HepG2 (cell line): Measurements from ENCODE around the gene DCST2. TPM values are rescaled to one million over a fixed set of nuclear protein-coding genes. Genes with fewer than 3 reads are reported as not detected.

Source experiments
- FOXC1 ChIP-seq: sonication (generic); formaldehyde crosslinking; IDR thresholded peaks from 2 replicates; pipeline ENCODE4 v1.8.0; 2022; ENCODE audit warnings: mild to moderate bottlenecking, missing genetic modification reagents, borderline replicate concordance
- GATAD1 ChIP-seq: IDR thresholded peaks from 2 replicates; pipeline ENCODE4 v1.6.1; 2016; ENCODE audit warnings: missing genetic modification reagents, missing compliant biosample characterization
- GZF1 ChIP-seq: sonication (generic); formaldehyde crosslinking; IDR thresholded peaks from 2 replicates; pipeline ENCODE4 v1.5.1; 2020; ENCODE audit warnings: mild to moderate bottlenecking, missing genetic modification reagents
- IRF1 ChIP-seq: sonication (generic); formaldehyde crosslinking; IDR thresholded peaks from 2 replicates; pipeline ENCODE4 v1.4.0; 2020; ENCODE audit warnings: low read depth, mild to moderate bottlenecking, missing genetic modification reagents
- KAT7 ChIP-seq: IDR thresholded peaks from 2 replicates; pipeline ENCODE4 v1.6.1; 2018; ENCODE audit warnings: borderline replicate concordance, missing compliant biosample characterization
- MBD4 ChIP-seq: IDR thresholded peaks from 2 replicates; pipeline ENCODE4 v1.6.1; 2012; ENCODE audit warnings: low read length, inconsistent platforms, borderline replicate concordance
- MXD1 ChIP-seq: sonication (generic); formaldehyde crosslinking; IDR thresholded peaks from 2 replicates; pipeline ENCODE4 v1.4.0; 2020; ENCODE audit warnings: mild to moderate bottlenecking, missing genetic modification reagents
- SIX1 ChIP-seq: sonication (generic); formaldehyde crosslinking; IDR thresholded peaks from 2 replicates; pipeline ENCODE4 v1.4.0; 2020; ENCODE audit warnings: missing genetic modification reagents, borderline replicate concordance
- SP1 ChIP-seq, 2 experiments: fragments of 450-650 bp in 1 of 2; sonication (generic) in 1 of 2; formaldehyde crosslinking in 1 of 2; IDR thresholded peaks; 2 replicates each; pipeline versions ENCODE4 v1.4.0 to v1.6.1; 2016 to 2020; ENCODE audit warnings: missing genetic modification reagents in 1 of 2
- SRSF1 ChIP-seq: fragments of 200-400 bp; formaldehyde crosslinking; optimal IDR thresholded peaks from 2 replicates; pipeline ENCODE3; 2017; ENCODE audit warnings: mild to moderate bottlenecking, low read depth, low read length, moderate library complexity
- ZBTB10 ChIP-seq: sonication (generic); formaldehyde crosslinking; IDR thresholded peaks from 2 replicates; pipeline ENCODE4 v1.4.0; 2020; ENCODE audit warnings: missing genetic modification reagents, borderline replicate concordance
- ZC3H13 ChIP-seq: sonication (generic); formaldehyde crosslinking; IDR thresholded peaks from 2 replicates; pipeline ENCODE4 v1.8.1; 2023; ENCODE audit warnings: mild to moderate bottlenecking, missing genetic modification reagents, moderate library complexity
- ZFP1 ChIP-seq: IDR thresholded peaks from 2 replicates; pipeline ENCODE4 v1.6.1; 2016
- ZNF124 ChIP-seq: sonication (generic); formaldehyde crosslinking; IDR thresholded peaks from 2 replicates; pipeline ENCODE4 v1.4.0; 2020; ENCODE audit warnings: missing genetic modification reagents
- ZNF33A ChIP-seq: sonication (generic); formaldehyde crosslinking; IDR thresholded peaks from 2 replicates; pipeline ENCODE4 v1.5.1; 2020; ENCODE audit warnings: missing genetic modification reagents, mild to moderate bottlenecking, moderate library complexity, borderline replicate concordance
- ZNF589 ChIP-seq: sonication (generic); formaldehyde crosslinking; conservative IDR thresholded peaks from 2 replicates; pipeline ENCODE4 v1.8.0; 2022; ENCODE audit warnings: mild to moderate bottlenecking, moderate library complexity, missing genetic modification reagents
- ZNF670 ChIP-seq: sonication (generic); formaldehyde crosslinking; IDR thresholded peaks from 2 replicates; pipeline ENCODE4 v1.8.0; 2022; ENCODE audit warnings: mild to moderate bottlenecking, missing genetic modification reagents, borderline replicate concordance
- ZNF678 ChIP-seq: sonication (generic); formaldehyde crosslinking; IDR thresholded peaks from 2 replicates; pipeline ENCODE4 v1.4.0; 2020; ENCODE audit warnings: mild to moderate bottlenecking, missing genetic modification reagents
- polyA plus RNA-seq, 8 experiments: library from polyadenylated mRNA; depleted of rRNA in 3 of 8; stranded (reverse) in 7 of 8; unstranded in 1 of 8; fragments of >200 nt; fragmentation: Illumina TruSeq in 4 of 8; extraction: Trizol in 4 of 8; gene quantifications; 2 replicates each; pipeline versions ENCODE4 v1.2.1 to v1.2.3, GENCODE V29; 2011 to 2016; ENCODE audit warnings: low read depth in 4 of 8, missing spikeins in 1 of 8, mixed read lengths in 1 of 8; ENCODE audit not compliant: insufficient read depth in 1 of 8
- total RNA-seq, 5 experiments: library from RNA; depleted of rRNA; stranded (reverse); fragments of >200 nt; fragmentation: Illumina TruSeq; extraction: Trizol; gene quantifications; 2 replicates each; pipeline ENCODE4 v1.2.3, GENCODE V29; 2016; ENCODE audit warnings: low read depth in 1 of 5
- TF ChIP-seq, protein P1 (sequence below): sonication (generic); formaldehyde crosslinking; IDR thresholded peaks from 2 replicates; pipeline ENCODE4 v1.4.0; 2020; ENCODE audit warnings: missing genetic modification reagents

The DCST2 gene
- total and polyA plus RNA-seq, 2 of the 13 experiments (the other 11 are each of a cell fraction or from before 2014, with no cell fraction given) = 0.74 TPM; not detected in 1

- TF ChIP-seq ZBTB10 (CRISPR knock-in tag) (peak; percentile 99), ZNF33A (CRISPR knock-in tag) (no peak), ZNF678 (CRISPR knock-in tag) (no peak), ZNF589 (CRISPR knock-in tag) (peak; percentile 64; the same call in 1 of the 2 replicates), SRSF1 (peak; percentile 88), SIX1 (peak; percentile 34; the same call in 1 of the 2 replicates), IRF1 (CRISPR knock-in tag) (no peak), ZFP1 (CRISPR knock-in tag) (no peak; the same call in 1 of the 2 replicates), KAT7 (CRISPR knock-in tag) (peak; percentile 56), GZF1 (CRISPR knock-in tag) (no peak), MXD1 (CRISPR knock-in tag) (peak; percentile 68), MBD4 (no peak), FOXC1 (CRISPR knock-in tag) (0 out of 2 replicates have a peak, but pooled peaks have one; percentile 42), ZNF124 (CRISPR knock-in tag) (peak; percentile 86; the same call in 1 of the 2 replicates), SP1 (IDR thresholded peaks at IDR 0.05) (no peak), SP1 (CRISPR knock-in tag; IDR thresholded peaks at IDR 0.05) (peak; percentile 76; the same call in 1 of the 2 replicates), ZC3H13 (peak; percentile 20), ZNF670 (no peak), GATAD1 (CRISPR knock-in tag) (0 out of 2 replicates have a peak, but pooled peaks have one; percentile 51)
- TF ChIP-seq, protein P1, sequence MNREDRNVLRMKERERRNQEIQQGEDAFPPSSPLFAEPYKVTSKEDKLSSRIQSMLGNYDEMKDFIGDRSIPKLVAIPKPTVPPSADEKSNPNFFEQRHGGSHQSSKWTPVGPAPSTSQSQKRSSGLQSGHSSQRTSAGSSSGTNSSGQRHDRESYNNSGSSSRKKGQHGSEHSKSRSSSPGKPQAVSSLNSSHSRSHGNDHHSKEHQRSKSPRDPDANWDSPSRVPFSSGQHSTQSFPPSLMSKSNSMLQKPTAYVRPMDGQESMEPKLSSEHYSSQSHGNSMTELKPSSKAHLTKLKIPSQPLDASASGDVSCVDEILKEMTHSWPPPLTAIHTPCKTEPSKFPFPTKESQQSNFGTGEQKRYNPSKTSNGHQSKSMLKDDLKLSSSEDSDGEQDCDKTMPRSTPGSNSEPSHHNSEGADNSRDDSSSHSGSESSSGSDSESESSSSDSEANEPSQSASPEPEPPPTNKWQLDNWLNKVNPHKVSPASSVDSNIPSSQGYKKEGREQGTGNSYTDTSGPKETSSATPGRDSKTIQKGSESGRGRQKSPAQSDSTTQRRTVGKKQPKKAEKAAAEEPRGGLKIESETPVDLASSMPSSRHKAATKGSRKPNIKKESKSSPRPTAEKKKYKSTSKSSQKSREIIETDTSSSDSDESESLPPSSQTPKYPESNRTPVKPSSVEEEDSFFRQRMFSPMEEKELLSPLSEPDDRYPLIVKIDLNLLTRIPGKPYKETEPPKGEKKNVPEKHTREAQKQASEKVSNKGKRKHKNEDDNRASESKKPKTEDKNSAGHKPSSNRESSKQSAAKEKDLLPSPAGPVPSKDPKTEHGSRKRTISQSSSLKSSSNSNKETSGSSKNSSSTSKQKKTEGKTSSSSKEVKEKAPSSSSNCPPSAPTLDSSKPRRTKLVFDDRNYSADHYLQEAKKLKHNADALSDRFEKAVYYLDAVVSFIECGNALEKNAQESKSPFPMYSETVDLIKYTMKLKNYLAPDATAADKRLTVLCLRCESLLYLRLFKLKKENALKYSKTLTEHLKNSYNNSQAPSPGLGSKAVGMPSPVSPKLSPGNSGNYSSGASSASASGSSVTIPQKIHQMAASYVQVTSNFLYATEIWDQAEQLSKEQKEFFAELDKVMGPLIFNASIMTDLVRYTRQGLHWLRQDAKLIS = no peak
Observed at GRCh38 chr1:155000726-155001424, 32.7 kb downstream of the DCST2 start (continued).
